ENCODE measurements around the gene OR10G3. TPM values are rescaled to one million over a fixed set of nuclear protein-coding genes. Genes with fewer than 3 reads are reported as not detected.

The OR10G3 gene
- total RNA-seq, 3 donors from 2014 or later: not detected

- H3K27me3 ChIP-seq: no peaks in the 10 kb centered on the region
- intact Hi-C loops (cut with DNase I; ENCODE audit: low total_unique reads): no loop called here
- no peaks in the 10 kb centered on the region for H3K9me3 ChIP-seq
- peak overlapping the region; percentile 71 to 87 for H3K27ac ChIP-seq
- DNase-seq (ENCODE audit: low spot score in 2 of 2): no peak
- H3K36me3 ChIP-seq: no peaks in the 10 kb centered on the region
- H3K4me3 ChIP-seq: peak overlapping the region; percentile 65 to 91 (median 78)
- no peak for TF ChIP-seq CTCF (IDR thresholded peaks at IDR 0.05)
- no peak for TF ChIP-seq POLR2AphosphoS5 (IDR thresholded peaks at IDR 0.05)
- TF ChIP-seq POLR2A (IDR thresholded peaks at IDR 0.05): no peak
- peaks cover 0 to 5% of the 10 kb centered on the region in 2 donors for H3K4me1 ChIP-seq
Measured at GRCh38 chr14:21525571-21525961, 54.3 kb downstream of the OR10G3 start.

- no peak for DNase-seq (ENCODE audit: low spot score in 2 of 2)
- H3K27me3 ChIP-seq: no peaks in the 10 kb centered on the region
- H3K9me3 ChIP-seq: no peaks in the 10 kb centered on the region
- peaks cover 0 to 5% of the 10 kb centered on the region in 2 donors for H3K4me1 ChIP-seq
- no peaks in the 10 kb centered on the region for H3K36me3 ChIP-seq
- peak overlapping the region; percentile 71 to 87 for H3K27ac ChIP-seq
- peak overlapping the region; percentile 65 to 91 (median 78) for H3K4me3 ChIP-seq
- intact Hi-C loops (cut with DNase I; ENCODE audit: low total_unique reads): no loop called here
- TF ChIP-seq CTCF (IDR thresholded peaks at IDR 0.05): no peak
- no peak for TF ChIP-seq POLR2A (IDR thresholded peaks at IDR 0.05)
- no peak for TF ChIP-seq POLR2AphosphoS5 (IDR thresholded peaks at IDR 0.05)
Measured at GRCh38 chr14:21524575-21525490, 55.0 kb downstream of the OR10G3 start.

GRCh38 chr14:21523203-21523602, 56.7 kb downstream of the OR10G3 start:
- DNase-seq (ENCODE audit: low spot score in 2 of 2): no peak
- intact Hi-C loops (cut with DNase I; ENCODE audit: low total_unique reads): no loop called here
- H3K4me3 ChIP-seq: no peak overlapping the region
- no peaks in the 10 kb centered on the region for H3K9me3 ChIP-seq
- H3K27ac ChIP-seq: no peak overlapping the region
- no peaks in the 10 kb centered on the region for H3K36me3 ChIP-seq
- no peaks in the 10 kb centered on the region for H3K27me3 ChIP-seq
- H3K4me1 ChIP-seq: peaks cover 0 to 5% of the 10 kb centered on the region in 2 donors
- TF ChIP-seq POLR2A (IDR thresholded peaks at IDR 0.05) (no peak), CTCF (IDR thresholded peaks at IDR 0.05) (no peak), POLR2AphosphoS5 (IDR thresholded peaks at IDR 0.05) (no peak)

GRCh38 chr14:21521501-21521900, 58.4 kb downstream of the OR10G3 start:
- H3K4me3 ChIP-seq: no peak overlapping the region
- peaks cover 0 to 5% of the 10 kb centered on the region in 2 donors for H3K4me1 ChIP-seq
- no peak for DNase-seq (ENCODE audit: low spot score in 2 of 2)
- TF ChIP-seq CTCF (IDR thresholded peaks at IDR 0.05): no peak
- no peak for TF ChIP-seq POLR2AphosphoS5 (IDR thresholded peaks at IDR 0.05)
- TF ChIP-seq POLR2A (IDR thresholded peaks at IDR 0.05): no peak
- H3K9me3 ChIP-seq: no peaks in the 10 kb centered on the region
- no peak overlapping the region for H3K27ac ChIP-seq
- intact Hi-C loops (cut with DNase I; ENCODE audit: low total_unique reads): no loop called here
- no peaks in the 10 kb centered on the region for H3K36me3 ChIP-seq
- no peaks in the 10 kb centered on the region for H3K27me3 ChIP-seq

GRCh38 chr14:21520767-21521166, 59.1 kb downstream of the OR10G3 start:
- intact Hi-C loops (cut with DNase I; ENCODE audit: low total_unique reads): no loop called here
- DNase-seq (ENCODE audit: low spot score in 2 of 2): no peak
- Histone ChIP-seq H3K4me1 (peaks cover 0 to 5% of the 10 kb centered on the region in 2 donors), H3K36me3 (no peaks in the 10 kb centered on the region), H3K9me3 (no peaks in the 10 kb centered on the region), H3K4me3 (no peak overlapping the region), H3K27me3 (no peaks in the 10 kb centered on the region), H3K27ac (no peak overlapping the region)
- TF ChIP-seq POLR2AphosphoS5 (IDR thresholded peaks at IDR 0.05) (no peak), POLR2A (IDR thresholded peaks at IDR 0.05) (no peak), CTCF (IDR thresholded peaks at IDR 0.05) (no peak)
